ENCODE results near the gene RPS5. TPM values are rescaled to one million over a fixed set of nuclear protein-coding genes. Genes with fewer than 3 reads are reported as not detected.

Gene RPS5
- total RNA-seq, 1 experiment from 2014 or later: 1,400 TPM

GRCh38 chr19:58362272-58362994 lies 24.6 kb upstream of the RPS5 start, which contains the start of gene ZNF497:
TSS of gene ZNF497 (minus strand) at chr19:58362751. CDS start at chr19:58357635, 5,116 bp downstream.
- TF ChIP-seq CTCF (conservative IDR thresholded peaks at IDR 0.05): no peak; the same call in 2 of the 3 replicates
- peak within 1 kb of the TSS; percentile 92 for H3K14ac ChIP-seq (ENCODE audit: insufficient read depth, low read length)
- peak within 1 kb of the TSS; percentile 94 for H3K9ac ChIP-seq (ENCODE audit: extremely low read depth, insufficient read length, low read length)
- no peak within 1 kb of the TSS for H2BK15ac ChIP-seq (ENCODE audit: low read depth, low read length)
- no peak within 1 kb of the TSS for H2BK20ac ChIP-seq (ENCODE audit: low read depth, low read length, poor library complexity, severe bottlenecking)
- Mint-ChIP-seq H3K4me3 (peak within 1 kb of the TSS; percentile 91 to 98), H3K4me1 (peaks cover 0 to 8% of the 10 kb centered on the region in 2 experiments; a peak in 3 of 4 replicates), H3K27ac (peak within 1 kb of the TSS; percentile 97 to 99 (median 98)), H3K36me3 (ENCODE audit: insufficient read depth in 1 of 3, low read depth in 3 of 3) (peaks cover 0 to 2% (median 0%) of the 10 kb centered on the region in 3 experiments; a peak in 1 of 7 replicates), H3K9me3 (no peaks in the 10 kb centered on the region), H3K27me3 (ENCODE audit: low read depth) (no peaks in the 10 kb centered on the region)
- H3K27ac ChIP-seq (ENCODE audit: insufficient read length, low read depth, low read length): peak within 1 kb of the TSS; percentile 43
- H3K23ac ChIP-seq (ENCODE audit: insufficient read length, low read depth, low read length): no peak within 1 kb of the TSS
- no peak within 1 kb of the TSS for H2BK120ac ChIP-seq (ENCODE audit: low read depth, low read length, poor library complexity, severe bottlenecking)
- H2BK5ac ChIP-seq (ENCODE audit: insufficient read length, low read length): no peak within 1 kb of the TSS
- no peak within 1 kb of the TSS for H2AK5ac ChIP-seq (ENCODE audit: insufficient read length, low read length)
- H4K5ac ChIP-seq (ENCODE audit: insufficient read length, low read depth, low read length): peak within 1 kb of the TSS; percentile 30
- H3K9me3 ChIP-seq (ENCODE audit: control insufficient read depth, low read depth, low read length): no peaks in the 10 kb centered on the region
- H4K91ac ChIP-seq (ENCODE audit: insufficient read length, low read depth, low read length): no peak within 1 kb of the TSS
- peak within 1 kb of the TSS; percentile 83 for H3K18ac ChIP-seq (ENCODE audit: insufficient read length, low read depth, low read length)
- DNase-seq: peak; percentile 98
- no peaks in the 10 kb centered on the region for H3K79me1 ChIP-seq (ENCODE audit: insufficient read depth, low read depth, low read length, poor library complexity, severe bottlenecking)
- WGBS (ENCODE audit: extremely low coverage, insufficient read length, low lambda C conversion rate): no CpG with 5 or more reads among the region's 74 CpGs
- no peaks in the 10 kb centered on the region for H4K20me1 ChIP-seq (ENCODE audit: control insufficient read depth, insufficient read depth, insufficient read length)
- H3T11ph ChIP-seq (ENCODE audit: low read length): no peak within 1 kb of the TSS
- peaks cover 5% of the 10 kb centered on the region for H3K23me2 ChIP-seq (ENCODE audit: insufficient read length, low read depth, low read length, poor library complexity, severe bottlenecking)
- H3K4me1 ChIP-seq (ENCODE audit: insufficient read depth, low read length): no peaks in the 10 kb centered on the region
- no peak within 1 kb of the TSS for H2BK12ac ChIP-seq (ENCODE audit: insufficient read length, low read depth, low read length)
- H4K8ac ChIP-seq (replicated peaks; ENCODE audit: insufficient read length, low read depth, low read length): no peak within 1 kb of the TSS
- no peak within 1 kb of the TSS for H3K4ac ChIP-seq (ENCODE audit: low read depth, low read length)
- no peaks in the 10 kb centered on the region for H3K27me3 ChIP-seq (ENCODE audit: insufficient read depth, low read length)
- no peak within 1 kb of the TSS for H3K56ac ChIP-seq (ENCODE audit: insufficient read length, low read depth, low read length)
- peak within 1 kb of the TSS; percentile 62 for H3K4me2 ChIP-seq (ENCODE audit: insufficient read depth, insufficient read length, low read length)
- no peaks in the 10 kb centered on the region for H3K79me2 ChIP-seq (ENCODE audit: insufficient read depth, low read length)
- H2AFZ ChIP-seq (ENCODE audit: low read length): no peak within 1 kb of the TSS

Measured in H9 (cell line).